Esophagus muscularis mucosa (tissue), 4 donors: ENCODE results near the gene ELAVL3. TPM values are rescaled to one million over a fixed set of nuclear protein-coding genes. Genes with fewer than 3 reads are reported as not detected.
A peak's percentile ranks its signal among the peaks of the same experiment; 100 is the strongest.

ENCODE experiments used
- DNase-seq: peaks from one replicate; pipeline ENCODE4 v3.0.0-alpha.2; 2017; ENCODE audit errors: extremely low spot score
- H3K27ac ChIP-seq, 4 donors: fragments of 200-600 bp; sonication (generic); replicated peaks in 1 of 4; 1 replicate in 3 of 4; 2 replicates in 1 of 4; pipeline ENCODE4 v1.5.1; 2016 to 2019; ENCODE audit warnings: mild to moderate bottlenecking in 1 of 4
- H3K27me3 ChIP-seq, 4 donors: fragments of 200-600 bp; sonication (generic); one replicate each; pipeline versions ENCODE4 v1.5.1 to v1.6.0; 2016 to 2019
- H3K36me3 ChIP-seq, 4 donors: fragments of 200-600 bp; sonication (generic); one replicate each; pipeline ENCODE4 v1.5.1; 2016 to 2019
- H3K4me1 ChIP-seq, 4 donors: fragments of 200-600 bp; sonication (generic); one replicate each; pipeline ENCODE4 v1.5.1; 2016 to 2019
- H3K4me3 ChIP-seq, 4 donors: fragments of 200-600 bp; sonication (generic); 1 replicate in 2 of 4; 2 replicates in 2 of 4; pipeline ENCODE4 v1.5.1; 2016 to 2019; ENCODE audit warnings: mild to moderate bottlenecking in 4 of 4, moderate library complexity in 1 of 4
- H3K9me3 ChIP-seq, 4 donors: fragments of 200-600 bp; sonication (generic); 1 replicate in 3 of 4; 2 replicates in 1 of 4; pipeline ENCODE4 v1.5.1; 2016 to 2019
- EP300 ChIP-seq: sonication (generic); formaldehyde crosslinking; IDR thresholded peaks from one replicate; pipeline ENCODE4 v1.6.1; 2017; ENCODE audit warnings: antibody characterized with exemption
- POLR2A ChIP-seq: fragments of 450-650 bp; IDR thresholded peaks from one replicate; pipeline ENCODE4 v1.6.1; 2017; ENCODE audit warnings: antibody characterized with exemption, moderate library complexity, mild to moderate bottlenecking, low read depth
- POLR2AphosphoS5 ChIP-seq, 2 donors: sonication (generic); formaldehyde crosslinking; IDR thresholded peaks; one replicate each; pipeline ENCODE4 v1.6.1; 2017; ENCODE audit warnings: antibody characterized with exemption in 2 of 2
- WGBS: methylation state at CpG from one replicate; pipeline ENCODE4 v1.1.5; 2018; 5-methylcytosine and 5-hydroxymethylcytosine counted together
- intact Hi-C: fragments of 100-400 bp; cut with DNase I; formaldehyde crosslinking; loops from one replicate; pipeline ENCODE4 v1.15.1; 2023
- total RNA-seq, 4 donors: library from RNA; depleted of rRNA; stranded (reverse); fragments of >200 nt; gene quantifications; one replicate each; pipeline versions ENCODE4 v1.1.0 to v1.2.1, GENCODE V29; 2016
- TF ChIP-seq, protein P1 (sequence below), 3 experiments: fragments of 200-600 bp in 2 of 3; fragments of 450-650 bp in 1 of 3; sonication (generic) in 2 of 3; IDR thresholded peaks; one replicate each; pipeline ENCODE4 v1.5.1; 2017 to 2019; ENCODE audit warnings: antibody characterized with exemption in 3 of 3, mild to moderate bottlenecking in 2 of 3, moderate library complexity in 1 of 3

The ELAVL3 gene
- total RNA-seq, 4 donors from 2014 or later, result under 0.01 to 0.69 (median 0.31) TPM

- DNase-seq, result no peak
- peaks cover 0 to 4% (median 0%) of the 10 kb centered on the region in 4 donors for H3K4me1 ChIP-seq
- TF ChIP-seq EP300, result no peak
- TF ChIP-seq, protein P1, sequence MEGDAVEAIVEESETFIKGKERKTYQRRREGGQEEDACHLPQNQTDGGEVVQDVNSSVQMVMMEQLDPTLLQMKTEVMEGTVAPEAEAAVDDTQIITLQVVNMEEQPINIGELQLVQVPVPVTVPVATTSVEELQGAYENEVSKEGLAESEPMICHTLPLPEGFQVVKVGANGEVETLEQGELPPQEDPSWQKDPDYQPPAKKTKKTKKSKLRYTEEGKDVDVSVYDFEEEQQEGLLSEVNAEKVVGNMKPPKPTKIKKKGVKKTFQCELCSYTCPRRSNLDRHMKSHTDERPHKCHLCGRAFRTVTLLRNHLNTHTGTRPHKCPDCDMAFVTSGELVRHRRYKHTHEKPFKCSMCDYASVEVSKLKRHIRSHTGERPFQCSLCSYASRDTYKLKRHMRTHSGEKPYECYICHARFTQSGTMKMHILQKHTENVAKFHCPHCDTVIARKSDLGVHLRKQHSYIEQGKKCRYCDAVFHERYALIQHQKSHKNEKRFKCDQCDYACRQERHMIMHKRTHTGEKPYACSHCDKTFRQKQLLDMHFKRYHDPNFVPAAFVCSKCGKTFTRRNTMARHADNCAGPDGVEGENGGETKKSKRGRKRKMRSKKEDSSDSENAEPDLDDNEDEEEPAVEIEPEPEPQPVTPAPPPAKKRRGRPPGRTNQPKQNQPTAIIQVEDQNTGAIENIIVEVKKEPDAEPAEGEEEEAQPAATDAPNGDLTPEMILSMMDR (IDR thresholded peaks at IDR 0.05), result peak; percentile 64 to 85 (median 79)
- WGBS, result 59% methylated on average over 23 of the region's 23 CpGs
- H3K27ac ChIP-seq, result no peak overlapping the region
- intact Hi-C loops, result loop anchor here (2.0 to 5.0 kb wide), 2 partner anchors 154 to 204 kb away; no protein-coding TSS in a partner anchor
- no peak overlapping the region for H3K4me3 ChIP-seq
- peaks cover 64 to 92% (median 87%) of the 10 kb centered on the region in 4 donors for H3K36me3 ChIP-seq
- H3K9me3 ChIP-seq, result no peaks in the 10 kb centered on the region
- peaks cover 0 to 4% (median 0%) of the 10 kb centered on the region in 4 donors for H3K27me3 ChIP-seq
Observed at GRCh38 chr19:11446652-11447301, 34.1 kb downstream of the ELAVL3 start.

GRCh38 chr19:11446271-11446651 is 34.6 kb downstream of the ELAVL3 start:
- intact Hi-C loops, result loop anchor here (2.0 to 5.0 kb wide), 2 partner anchors 153 to 204 kb away; no protein-coding TSS in a partner anchor
- DNase-seq, result no peak
- peaks cover 64 to 97% (median 92%) of the 10 kb centered on the region in 4 donors for H3K36me3 ChIP-seq
- TF ChIP-seq, protein P1 (IDR thresholded peaks at IDR 0.05), result no peak
- TF ChIP-seq POLR2AphosphoS5 (IDR thresholded peaks at IDR 0.05) (no peak), EP300 (no peak), POLR2A (no peak)
- no peaks in the 10 kb centered on the region for H3K9me3 ChIP-seq
- H3K4me3 ChIP-seq, result no peak overlapping the region
- no peaks in the 10 kb centered on the region for H3K4me1 ChIP-seq
- no peak overlapping the region for H3K27ac ChIP-seq
- no peaks in the 10 kb centered on the region for H3K27me3 ChIP-seq
- 87% methylated on average over 11 of the region's 14 CpGs for WGBS

- Histone ChIP-seq H3K27me3 (no peaks in the 10 kb centered on the region), H3K9me3 (no peaks in the 10 kb centered on the region), H3K36me3 (peaks cover 60 to 100% (median 97%) of the 10 kb centered on the region in 4 donors), H3K27ac (no peak overlapping the region), H3K4me3 (no peak overlapping the region), H3K4me1 (no peaks in the 10 kb centered on the region)
- intact Hi-C loops, result loop anchor here (5.0 kb wide), 1 partner anchor 203 kb away; no protein-coding TSS in a partner anchor
- 86% methylated on average over 11 of the region's 13 CpGs for WGBS
- no peak for TF ChIP-seq EP300
- TF ChIP-seq, protein P1 (IDR thresholded peaks at IDR 0.05), result no peak
- no peak for TF ChIP-seq POLR2A
- no peak for TF ChIP-seq POLR2AphosphoS5 (IDR thresholded peaks at IDR 0.05)
- DNase-seq, result no peak
Observed at GRCh38 chr19:11445141-11445540, 35.7 kb downstream of the ELAVL3 start.

GRCh38 chr19:11444059-11444458 is 36.8 kb downstream of the ELAVL3 start:
- H3K36me3 ChIP-seq, result peaks cover 51 to 98% (median 98%) of the 10 kb centered on the region in 4 donors
- intact Hi-C loops, result no loop called here

More at GRCh38 chr19:11444059-11444458, 36.8 kb downstream of the ELAVL3 start:
- no peak for DNase-seq
- Histone ChIP-seq H3K4me3 (no peak overlapping the region), H3K27ac (no peak overlapping the region), H3K27me3 (no peaks in the 10 kb centered on the region), H3K4me1 (no peaks in the 10 kb centered on the region), H3K9me3 (no peaks in the 10 kb centered on the region)
- TF ChIP-seq, protein P1 (IDR thresholded peaks at IDR 0.05), result no peak
- TF ChIP-seq POLR2AphosphoS5 (IDR thresholded peaks at IDR 0.05) (no peak), EP300 (no peak), POLR2A (no peak)
- WGBS, result 85% methylated on average over 4 of the region's 5 CpGs
